GM23338 (cell line): Measurements from ENCODE around the gene TKFC. TPM values are rescaled to one million over a fixed set of nuclear protein-coding genes. Genes with fewer than 3 reads are reported as not detected.

Source experiments
- CREB1 ChIP-seq: fragments of 250-450 bp; sonication (Bioruptor Pico); IDR thresholded peaks from 2 replicates; pipeline ENCODE4 v1.5.0; 2020; ENCODE audit warnings: low read depth, mild to moderate bottlenecking, moderate library complexity
- CTCF ChIP-seq, 2 experiments: fragments of 200-600 bp in 1 of 2; sonication (generic) in 1 of 2; conservative IDR thresholded peaks; 2 replicates each; pipeline versions ENCODE4 v1.5.1 to v1.6.1; 2016 to 2017; ENCODE audit warnings: antibody characterized with exemption in 2 of 2, low read depth in 2 of 2, mild to moderate bottlenecking in 2 of 2, moderate library complexity in 1 of 2
- NANOG ChIP-seq: IDR thresholded peaks from 2 replicates; pipeline ENCODE4 v1.6.1; 2016; ENCODE audit warnings: antibody characterized with exemption, borderline replicate concordance
- ZNF331 ChIP-seq: fragments of 250-450 bp; sonication (Bioruptor Pico); IDR thresholded peaks from 2 replicates; pipeline ENCODE4 v1.5.0; 2020; ENCODE audit warnings: low read depth, mild to moderate bottlenecking, moderate library complexity
- ZNF462 ChIP-seq: fragments of 250-450 bp; sonication (Bioruptor Pico); IDR thresholded peaks from 2 replicates; pipeline ENCODE4 v1.5.0; 2020; ENCODE audit warnings: mild to moderate bottlenecking, moderate library complexity
- polyA plus RNA-seq: library from polyadenylated mRNA; unstranded; fragments of >200 nt; fragmentation: Nextera tagmentation; extraction: Ambion mirVana; gene quantifications from 2 replicates; pipeline ENCODE4 v1.2.1, GENCODE V29; 2016
- total RNA-seq: library from RNA; depleted of rRNA; stranded (reverse); fragments of >200 nt; shearing (Covaris generic); gene quantifications from 2 replicates; pipeline ENCODE4 v1.2.3, GENCODE V29; 2014; rRNA removed
- TF ChIP-seq, protein P1 (sequence below): IDR thresholded peaks from 2 replicates; pipeline ENCODE4 v1.6.1; 2016; ENCODE audit warnings: antibody characterized with exemption

Gene TKFC
- total and polyA plus RNA-seq, 2 experiments from 2014 or later = 21.7 to 46.9 TPM

- no peak for TF ChIP-seq ZNF462
- TF ChIP-seq CTCF (conservative IDR thresholded peaks at IDR 0.05; ENCODE audit: low read depth in 2 of 2) = peak; percentile 7 to 42; a peak in 3 of 4 replicates
- no peak for TF ChIP-seq ZNF331 (CRISPR knock-in tag)
- TF ChIP-seq, protein P1, sequence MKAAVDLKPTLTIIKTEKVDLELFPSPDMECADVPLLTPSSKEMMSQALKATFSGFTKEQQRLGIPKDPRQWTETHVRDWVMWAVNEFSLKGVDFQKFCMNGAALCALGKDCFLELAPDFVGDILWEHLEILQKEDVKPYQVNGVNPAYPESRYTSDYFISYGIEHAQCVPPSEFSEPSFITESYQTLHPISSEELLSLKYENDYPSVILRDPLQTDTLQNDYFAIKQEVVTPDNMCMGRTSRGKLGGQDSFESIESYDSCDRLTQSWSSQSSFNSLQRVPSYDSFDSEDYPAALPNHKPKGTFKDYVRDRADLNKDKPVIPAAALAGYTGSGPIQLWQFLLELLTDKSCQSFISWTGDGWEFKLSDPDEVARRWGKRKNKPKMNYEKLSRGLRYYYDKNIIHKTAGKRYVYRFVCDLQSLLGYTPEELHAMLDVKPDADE = no peak
- TF ChIP-seq NANOG = no peak
- no peak for TF ChIP-seq CREB1 (CRISPR knock-in tag)
Measured at GRCh38 chr11:61392981-61393595, 60.1 kb downstream of the TKFC start (continued).

Other genes with a start within 250 kb of the TKFC start
- not detected in 2 replicates for gene CD5, start 230.7 kb upstream of the TKFC start, total RNA-seq
- gene CD5, start 230.7 kb upstream of the TKFC start, polyA plus RNA-seq = not detected in 2 replicates
- gene VPS37C, start 171.8 kb upstream of the TKFC start, total RNA-seq = 14.4 and 19.4 TPM in 2 replicates
- 8.7 and 8.8 TPM in 2 replicates for gene VPS37C, start 171.8 kb upstream of the TKFC start, polyA plus RNA-seq
- gene PGA3, start 129.7 kb upstream of the TKFC start, total RNA-seq = not detected in 2 replicates
- 0.37 TPM in 1 of 2 replicates, not detected in the other for gene PGA3, start 129.7 kb upstream of the TKFC start, polyA plus RNA-seq
- 3.7 TPM in 1 of 2 replicates, not detected in the other for gene PGA4, start 110.9 kb upstream of the TKFC start, total RNA-seq
- gene PGA4, start 110.9 kb upstream of the TKFC start, polyA plus RNA-seq = 0.19 and 0.81 TPM in 2 replicates
- gene PGA5, start 92.1 kb upstream of the TKFC start, total RNA-seq = 0.12 and 0.52 TPM in 2 replicates
- 0.45 and 1.0 TPM in 2 replicates for gene PGA5, start 92.1 kb upstream of the TKFC start, polyA plus RNA-seq
- 13.1 and 16.9 TPM in 2 replicates for gene VWCE, start 37.9 kb upstream of the TKFC start, total RNA-seq
- gene VWCE, start 37.9 kb upstream of the TKFC start, polyA plus RNA-seq = 9.7 and 9.9 TPM in 2 replicates
- 282 and 292 TPM in 2 replicates for gene DDB1, start 123 bp upstream of the TKFC start, total RNA-seq
- 102 and 109 TPM in 2 replicates for gene DDB1, start 123 bp upstream of the TKFC start, polyA plus RNA-seq
- gene CYB561A3, start 28.7 kb downstream of the TKFC start, total RNA-seq = 20.9 and 30.8 TPM in 2 replicates
- gene CYB561A3, start 28.7 kb downstream of the TKFC start, polyA plus RNA-seq = 7.8 and 9.8 TPM in 2 replicates
- gene TMEM138, start 29.1 kb downstream of the TKFC start, total RNA-seq = 26.9 and 30.2 TPM in 2 replicates
- gene TMEM138, start 29.1 kb downstream of the TKFC start, polyA plus RNA-seq = 32.1 and 37.0 TPM in 2 replicates
- 23.4 and 28.8 TPM in 2 replicates for gene TMEM216, start 59.4 kb downstream of the TKFC start, total RNA-seq
- gene TMEM216, start 59.4 kb downstream of the TKFC start, polyA plus RNA-seq = 23.5 and 26.1 TPM in 2 replicates
- 60.6 and 72.0 TPM in 2 replicates for gene CPSF7, start 96.7 kb downstream of the TKFC start, total RNA-seq
- gene CPSF7, start 96.7 kb downstream of the TKFC start, polyA plus RNA-seq = 27.4 and 30.6 TPM in 2 replicates
- 37.6 and 57.0 TPM in 2 replicates for gene SDHAF2, start 96.9 kb downstream of the TKFC start, total RNA-seq
- gene SDHAF2, start 96.9 kb downstream of the TKFC start, polyA plus RNA-seq = 53.8 and 55.0 TPM in 2 replicates
- 0.08 and 1.6 TPM in 2 replicates for gene LRRC10B, start 175.5 kb downstream of the TKFC start, total RNA-seq
- gene LRRC10B, start 175.5 kb downstream of the TKFC start, polyA plus RNA-seq = 0.35 and 0.47 TPM in 2 replicates
- gene SYT7, start 247.8 kb downstream of the TKFC start, total RNA-seq = 7.0 and 10.3 TPM in 2 replicates
- 1.6 and 1.8 TPM in 2 replicates for gene SYT7, start 247.8 kb downstream of the TKFC start, polyA plus RNA-seq